ENCODE measurements around the gene CXCL3. TPM values are rescaled to one million over a fixed set of nuclear protein-coding genes. Genes with fewer than 3 reads are reported as not detected.

CXCL3 gene
- polyA plus RNA-seq, 1 donor (not counting 4 experiments of a cell fraction or from before 2014, with no cell fraction given), result 10.8 TPM

GRCh38 chr4:74037076-74037955, 1.2 kb downstream of the CXCL3 start:
- H3K4me2 ChIP-seq (ENCODE audit: control insufficient read depth, extremely low read depth, insufficient read depth, low read depth, low read length), result peak overlapping the region; percentile 88
- no peak for DNase-seq (ENCODE audit: low read depth, low spot score)
- no peaks in the 10 kb centered on the region for H3K9me3 ChIP-seq (ENCODE audit: control insufficient read depth, low read depth, low read length)
- no peaks in the 10 kb centered on the region for H3K9me1 ChIP-seq (ENCODE audit: control insufficient read depth, extremely low read depth, insufficient read depth, low read length)
- H3K9ac ChIP-seq (ENCODE audit: control insufficient read depth, extremely low read depth, insufficient read depth, low read length), result peak overlapping the region; percentile 90
- no peaks in the 10 kb centered on the region for H4K20me1 ChIP-seq (ENCODE audit: control insufficient read depth, extremely low read depth, insufficient read depth, low read length)
- H3K27me3 ChIP-seq (ENCODE audit: control insufficient read depth, extremely low read depth, insufficient read depth, low read length), result no peaks in the 10 kb centered on the region
- no peaks in the 10 kb centered on the region for H3K36me3 ChIP-seq (ENCODE audit: control insufficient read depth in 2 of 2, extremely low read depth in 1 of 2, insufficient read depth in 2 of 2, low read length in 2 of 2)
- H2AFZ ChIP-seq (ENCODE audit: control insufficient read depth, low read length), result no peak overlapping the region
- peak overlapping the region; percentile 83 for H3K27ac ChIP-seq (ENCODE audit: control insufficient read depth, insufficient read depth, low read length)
- no peak for TF ChIP-seq CTCF (optimal IDR thresholded peaks at IDR 0.05 in 1 of 3, IDR thresholded peaks at IDR 0.05 in 1 of 3, conservative IDR thresholded peaks at IDR 0.05 in 1 of 3; ENCODE audit: extremely low read depth in 1 of 3, insufficient read depth in 2 of 3, low read length in 3 of 3)
- no peak for TF ChIP-seq EZH2 (IDR thresholded peaks at IDR 0.05; ENCODE audit: low read length)
- FAIRE-seq, result peak; percentile 64
- H3K79me2 ChIP-seq (ENCODE audit: control insufficient read depth, insufficient read depth, low read length), result no peaks in the 10 kb centered on the region
- H3K4me3 ChIP-seq (ENCODE audit: control insufficient read depth in 2 of 3, extremely low read depth in 1 of 3, insufficient read depth in 2 of 3, low read depth in 1 of 3, low read length in 3 of 3), result peak overlapping the region; percentile 55 to 89 (median 82)
- H3K4me1 ChIP-seq (ENCODE audit: control insufficient read depth, extremely low read depth, insufficient read depth, low read length), result peaks cover 17% of the 10 kb centered on the region
- dilution Hi-C loops (cut with MboI; ENCODE audit: extremely low pct_ligation_motif_present, low sequenced_read_pairs), result no loop called here

GRCh38 chr4:74033739-74034138, 4.8 kb downstream of the CXCL3 start:
- FAIRE-seq (peak; percentile 56), DNase-seq (ENCODE audit: low read depth, low spot score) (no peak)
- TF ChIP-seq CTCF (optimal IDR thresholded peaks at IDR 0.05 in 1 of 3, IDR thresholded peaks at IDR 0.05 in 1 of 3, conservative IDR thresholded peaks at IDR 0.05 in 1 of 3; ENCODE audit: extremely low read depth in 1 of 3, insufficient read depth in 2 of 3, low read length in 3 of 3) (no peak), EZH2 (IDR thresholded peaks at IDR 0.05; ENCODE audit: low read length) (no peak)
- H3K9me1 ChIP-seq (ENCODE audit: control insufficient read depth, extremely low read depth, insufficient read depth, low read length), result no peaks in the 10 kb centered on the region
- no peaks in the 10 kb centered on the region for H3K27me3 ChIP-seq (ENCODE audit: control insufficient read depth, extremely low read depth, insufficient read depth, low read length)
- H3K4me2 ChIP-seq (ENCODE audit: control insufficient read depth, extremely low read depth, insufficient read depth, low read depth, low read length), result no peak overlapping the region
- H3K4me3 ChIP-seq (ENCODE audit: control insufficient read depth in 2 of 3, extremely low read depth in 1 of 3, insufficient read depth in 2 of 3, low read depth in 1 of 3, low read length in 3 of 3), result no peak overlapping the region
- dilution Hi-C loops (cut with MboI; ENCODE audit: extremely low pct_ligation_motif_present, low sequenced_read_pairs), result no loop called here
- H3K9ac ChIP-seq (ENCODE audit: control insufficient read depth, extremely low read depth, insufficient read depth, low read length), result no peak overlapping the region
- H2AFZ ChIP-seq (ENCODE audit: control insufficient read depth, low read length), result no peak overlapping the region
- no peaks in the 10 kb centered on the region for H3K9me3 ChIP-seq (ENCODE audit: control insufficient read depth, low read depth, low read length)
- no peaks in the 10 kb centered on the region for H3K36me3 ChIP-seq (ENCODE audit: control insufficient read depth in 2 of 2, extremely low read depth in 1 of 2, insufficient read depth in 2 of 2, low read length in 2 of 2)
- no peaks in the 10 kb centered on the region for H3K79me2 ChIP-seq (ENCODE audit: control insufficient read depth, insufficient read depth, low read length)
- H3K27ac ChIP-seq (ENCODE audit: control insufficient read depth, insufficient read depth, low read length), result peak overlapping the region; percentile 46
- H3K4me1 ChIP-seq (ENCODE audit: control insufficient read depth, extremely low read depth, insufficient read depth, low read length), result peaks cover 17% of the 10 kb centered on the region
- no peaks in the 10 kb centered on the region for H4K20me1 ChIP-seq (ENCODE audit: control insufficient read depth, extremely low read depth, insufficient read depth, low read length)

Measured in keratinocyte (primary cell).